Renal pelvis (tissue), 4 donors: Measurements from ENCODE around the gene CALD1. TPM values are rescaled to one million over a fixed set of nuclear protein-coding genes. Genes with fewer than 3 reads are reported as not detected.
A peak's percentile ranks its signal among the peaks of the same experiment; 100 is the strongest.

ENCODE experiments used
- DNase-seq: peaks from one replicate; pipeline ENCODE4 v3.0.0-alpha.2; 2013
- polyA plus RNA-seq, 3 donors: library from polyadenylated mRNA; unstranded; fragments of 120-200 nt; gene quantifications; one replicate each; pipeline ENCODE4 v1.2.1, GENCODE V29; 2013; ENCODE audit not compliant: insufficient read length in 3 of 3

The CALD1 gene
- polyA plus RNA-seq, 3 donors, result 214 to 239 (median 215) TPM

- DNase-seq, result no peak
These were observed 216.0 kb downstream of the CALD1 start for GRCh38 chr7:134995239-134996096.

GRCh38 chr7:134996097-134996550 is 216.7 kb downstream of the CALD1 start:
- DNase-seq, result peak; percentile 69

- no peak for DNase-seq
These were observed 217.9 kb downstream of the CALD1 start for GRCh38 chr7:134997214-134997885.

GRCh38 chr7:134999136-134999535 is 219.7 kb downstream of the CALD1 start:
- no peak for DNase-seq

GRCh38 chr7:135001390-135002165 is 222.1 kb downstream of the CALD1 start:
- no peak for DNase-seq

GRCh38 chr7:135012229-135012628 is 232.8 kb downstream of the CALD1 start:
- no peak for DNase-seq

Other genes with a start within 250 kb of the CALD1 start
- under 1 TPM in 1 of 3 donors, not detected in 2; 0.22 TPM for gene AKR1B15, start 230.5 kb upstream of the CALD1 start, polyA plus RNA-seq
- 10 to 100 TPM; 38.6 to 43.0 (median 39.7) TPM for gene BPGM, start 132.8 kb upstream of the CALD1 start, polyA plus RNA-seq
- 10 to 100 TPM in 2 of 3 donors, 1 to 10 TPM in 1; 7.3 to 14.1 (median 14.0) TPM for gene AGBL3, start 206.9 kb downstream of the CALD1 start, polyA plus RNA-seq